Fibroblast of lung (primary cell): ENCODE measurements around the gene OR4K2.

ENCODE experiments used
- EZH2 ChIP-seq: IDR thresholded peaks from 2 replicates; pipeline ENCODE4 v1.5.1; 2012; ENCODE audit warnings: low read length, control low read depth, mild to moderate bottlenecking; ENCODE audit errors: missing control alignments
- TF ChIP-seq, protein P1 (sequence below), 2 donors: IDR thresholded peaks in 1 of 2; conservative IDR thresholded peaks in 1 of 2; 1 replicate in 1 of 2; 2 replicates in 1 of 2; pipeline ENCODE4 v1.5.1; 2011 to 2012; ENCODE audit warnings: low read length in 2 of 2, control low read depth in 1 of 2, inconsistent platforms in 1 of 2, low read depth in 1 of 2, mild to moderate bottlenecking in 1 of 2

DNA sequence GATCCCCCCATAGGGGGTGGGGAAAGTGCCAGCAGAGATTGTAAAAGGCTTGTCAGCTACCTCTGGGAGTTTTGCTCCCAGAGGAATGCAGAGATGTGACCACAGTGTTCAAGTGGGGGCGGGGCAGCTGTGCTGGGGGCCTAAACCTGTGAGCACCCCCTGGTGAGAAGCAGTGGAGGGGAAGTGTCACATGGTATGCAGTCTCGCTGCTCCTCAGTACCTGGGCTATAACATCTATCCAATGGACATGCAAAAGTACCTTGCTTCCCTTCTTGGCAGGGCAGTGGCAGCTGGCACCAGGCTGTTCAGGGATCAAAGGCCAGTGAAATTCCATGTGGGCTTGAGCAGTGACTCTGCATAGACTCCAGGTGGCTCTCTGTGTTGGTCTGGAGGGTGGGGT, 20.3 kb downstream of the OR4K2 start:
- TF ChIP-seq, protein P1, sequence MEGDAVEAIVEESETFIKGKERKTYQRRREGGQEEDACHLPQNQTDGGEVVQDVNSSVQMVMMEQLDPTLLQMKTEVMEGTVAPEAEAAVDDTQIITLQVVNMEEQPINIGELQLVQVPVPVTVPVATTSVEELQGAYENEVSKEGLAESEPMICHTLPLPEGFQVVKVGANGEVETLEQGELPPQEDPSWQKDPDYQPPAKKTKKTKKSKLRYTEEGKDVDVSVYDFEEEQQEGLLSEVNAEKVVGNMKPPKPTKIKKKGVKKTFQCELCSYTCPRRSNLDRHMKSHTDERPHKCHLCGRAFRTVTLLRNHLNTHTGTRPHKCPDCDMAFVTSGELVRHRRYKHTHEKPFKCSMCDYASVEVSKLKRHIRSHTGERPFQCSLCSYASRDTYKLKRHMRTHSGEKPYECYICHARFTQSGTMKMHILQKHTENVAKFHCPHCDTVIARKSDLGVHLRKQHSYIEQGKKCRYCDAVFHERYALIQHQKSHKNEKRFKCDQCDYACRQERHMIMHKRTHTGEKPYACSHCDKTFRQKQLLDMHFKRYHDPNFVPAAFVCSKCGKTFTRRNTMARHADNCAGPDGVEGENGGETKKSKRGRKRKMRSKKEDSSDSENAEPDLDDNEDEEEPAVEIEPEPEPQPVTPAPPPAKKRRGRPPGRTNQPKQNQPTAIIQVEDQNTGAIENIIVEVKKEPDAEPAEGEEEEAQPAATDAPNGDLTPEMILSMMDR (conservative IDR thresholded peaks at IDR 0.05 in 1 of 2, IDR thresholded peaks at IDR 0.05 in 1 of 2; ENCODE audit: low read depth in 1 of 2, low read length in 2 of 2) = no peak
- no peak for TF ChIP-seq EZH2
